ENCODE measurements around the gene USP15. TPM values are rescaled to one million over a fixed set of nuclear protein-coding genes. Genes with fewer than 3 reads are reported as not detected.

Gene USP15
- total RNA-seq, 1 experiment from 2014 or later, result 25.8 TPM

GRCh38 chr12:62319058-62319457 lies 58.9 kb downstream of the USP15 start:
- Histone ChIP-seq H2AFZ (no peak overlapping the region), H3F3A (ENCODE audit: insufficient read depth, low read depth) (no peaks in the 10 kb centered on the region), H3K4me3 (no peak overlapping the region), H3K27me3 (ENCODE audit: insufficient read depth, low read depth) (no peaks in the 10 kb centered on the region), H3K4me1 (replicated peaks; ENCODE audit: insufficient read depth) (no peaks in the 10 kb centered on the region), H3K4me2 (no peak overlapping the region), H3K9me3 (ENCODE audit: insufficient read depth, low read depth) (no peaks in the 10 kb centered on the region), H3K9me2 (ENCODE audit: insufficient read depth) (no peaks in the 10 kb centered on the region), H3K79me2 (ENCODE audit: low read depth) (no peaks in the 10 kb centered on the region), H4K20me1 (ENCODE audit: insufficient read depth) (0 out of 2 replicates have a peak, but pooled peaks cover 6% of the 10 kb centered on the region), H3K27ac (no peak overlapping the region), H3K36me3 (ENCODE audit: low read depth) (0 out of 2 replicates have a peak, but pooled peaks cover 4% of the 10 kb centered on the region)
- intact Hi-C loops (cut with micrococcal nuclease; ENCODE audit: unreplicated experiment), result no loop called here
- DNase-seq, result no peak
- ChIA-PET POLR2A (ENCODE audit: unreplicated experiment) (no interaction called here), CTCF (no interaction called here)
- TF ChIP-seq, protein P1, sequence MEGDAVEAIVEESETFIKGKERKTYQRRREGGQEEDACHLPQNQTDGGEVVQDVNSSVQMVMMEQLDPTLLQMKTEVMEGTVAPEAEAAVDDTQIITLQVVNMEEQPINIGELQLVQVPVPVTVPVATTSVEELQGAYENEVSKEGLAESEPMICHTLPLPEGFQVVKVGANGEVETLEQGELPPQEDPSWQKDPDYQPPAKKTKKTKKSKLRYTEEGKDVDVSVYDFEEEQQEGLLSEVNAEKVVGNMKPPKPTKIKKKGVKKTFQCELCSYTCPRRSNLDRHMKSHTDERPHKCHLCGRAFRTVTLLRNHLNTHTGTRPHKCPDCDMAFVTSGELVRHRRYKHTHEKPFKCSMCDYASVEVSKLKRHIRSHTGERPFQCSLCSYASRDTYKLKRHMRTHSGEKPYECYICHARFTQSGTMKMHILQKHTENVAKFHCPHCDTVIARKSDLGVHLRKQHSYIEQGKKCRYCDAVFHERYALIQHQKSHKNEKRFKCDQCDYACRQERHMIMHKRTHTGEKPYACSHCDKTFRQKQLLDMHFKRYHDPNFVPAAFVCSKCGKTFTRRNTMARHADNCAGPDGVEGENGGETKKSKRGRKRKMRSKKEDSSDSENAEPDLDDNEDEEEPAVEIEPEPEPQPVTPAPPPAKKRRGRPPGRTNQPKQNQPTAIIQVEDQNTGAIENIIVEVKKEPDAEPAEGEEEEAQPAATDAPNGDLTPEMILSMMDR (conservative IDR thresholded peaks at IDR 0.05), result no peak
- BruUV-seq (replicated peaks), result no TSS peak

- no peak overlapping the region for H3K4me3 ChIP-seq
- ChIA-PET CTCF (no interaction called here), POLR2A (ENCODE audit: unreplicated experiment) (no interaction called here)
- H3K27ac ChIP-seq, result no peak overlapping the region
- no peak for DNase-seq
- H3K79me2 ChIP-seq (ENCODE audit: low read depth), result no peaks in the 10 kb centered on the region
- BruUV-seq (replicated peaks), result no TSS peak
- no peak overlapping the region for H3K4me2 ChIP-seq
- intact Hi-C loops (cut with micrococcal nuclease; ENCODE audit: unreplicated experiment), result no loop called here
- no peaks in the 10 kb centered on the region for H3K9me2 ChIP-seq (ENCODE audit: insufficient read depth)
- H3K27me3 ChIP-seq (ENCODE audit: insufficient read depth, low read depth), result no peaks in the 10 kb centered on the region
- H3K9me3 ChIP-seq (ENCODE audit: insufficient read depth, low read depth), result no peaks in the 10 kb centered on the region
- no peaks in the 10 kb centered on the region for H4K20me1 ChIP-seq (ENCODE audit: insufficient read depth)
- 0 out of 2 replicates have a peak, but pooled peaks cover 4% of the 10 kb centered on the region for H3K36me3 ChIP-seq (ENCODE audit: low read depth)
- H3K4me1 ChIP-seq (replicated peaks; ENCODE audit: insufficient read depth), result no peaks in the 10 kb centered on the region
- no peak overlapping the region for H2AFZ ChIP-seq
- no peaks in the 10 kb centered on the region for H3F3A ChIP-seq (ENCODE audit: insufficient read depth, low read depth)
- TF ChIP-seq, protein P1 (conservative IDR thresholded peaks at IDR 0.05), result no peak
- no peak for TF ChIP-seq EZH2 (IDR thresholded peaks at IDR 0.05; ENCODE audit: low read depth)
Observed at GRCh38 chr12:62320054-62320453, 59.9 kb downstream of the USP15 start.

- H3K79me2 ChIP-seq (ENCODE audit: low read depth), result no peaks in the 10 kb centered on the region
- H3K4me1 ChIP-seq (replicated peaks; ENCODE audit: insufficient read depth), result no peaks in the 10 kb centered on the region
- DNase-seq, result no peak
- TF ChIP-seq EZH2 (IDR thresholded peaks at IDR 0.05; ENCODE audit: low read depth), result no peak
- TF ChIP-seq, protein P1 (conservative IDR thresholded peaks at IDR 0.05), result no peak
- no peak overlapping the region for H3K4me2 ChIP-seq
- no peaks in the 10 kb centered on the region for H3K27me3 ChIP-seq (ENCODE audit: insufficient read depth, low read depth)
- no peaks in the 10 kb centered on the region for H3F3A ChIP-seq (ENCODE audit: insufficient read depth, low read depth)
- no peaks in the 10 kb centered on the region; the same call in 1 of the 2 replicates for H3K9me3 ChIP-seq (ENCODE audit: insufficient read depth, low read depth)
- no TSS peak for BruUV-seq (replicated peaks)
- intact Hi-C loops (cut with micrococcal nuclease; ENCODE audit: unreplicated experiment), result no loop called here
- no peaks in the 10 kb centered on the region for H3K9me2 ChIP-seq (ENCODE audit: insufficient read depth)
- no peaks in the 10 kb centered on the region for H4K20me1 ChIP-seq (ENCODE audit: insufficient read depth)
- no peaks in the 10 kb centered on the region for H3K36me3 ChIP-seq (ENCODE audit: low read depth)
- no peak overlapping the region for H2AFZ ChIP-seq
- CTCF ChIA-PET, result no interaction called here
- no peak overlapping the region for H3K27ac ChIP-seq
- POLR2A ChIA-PET (ENCODE audit: unreplicated experiment), result no interaction called here
- H3K4me3 ChIP-seq, result no peak overlapping the region
Observed at GRCh38 chr12:62323386-62323785, 63.2 kb downstream of the USP15 start.

All from PC-9 (cell line).